ENCODE data around the gene CCNL2. TPM values are rescaled to one million over a fixed set of nuclear protein-coding genes. Genes with fewer than 3 reads are reported as not detected.
"Not testable (repeated sequence)": the region's sequence is repeated elsewhere in the genome, so short reads cannot be mapped to it uniquely, and the experiment has no call there.

CCNL2 gene
- polyA plus RNA-seq, 1 donor = 353 TPM

DNA sequence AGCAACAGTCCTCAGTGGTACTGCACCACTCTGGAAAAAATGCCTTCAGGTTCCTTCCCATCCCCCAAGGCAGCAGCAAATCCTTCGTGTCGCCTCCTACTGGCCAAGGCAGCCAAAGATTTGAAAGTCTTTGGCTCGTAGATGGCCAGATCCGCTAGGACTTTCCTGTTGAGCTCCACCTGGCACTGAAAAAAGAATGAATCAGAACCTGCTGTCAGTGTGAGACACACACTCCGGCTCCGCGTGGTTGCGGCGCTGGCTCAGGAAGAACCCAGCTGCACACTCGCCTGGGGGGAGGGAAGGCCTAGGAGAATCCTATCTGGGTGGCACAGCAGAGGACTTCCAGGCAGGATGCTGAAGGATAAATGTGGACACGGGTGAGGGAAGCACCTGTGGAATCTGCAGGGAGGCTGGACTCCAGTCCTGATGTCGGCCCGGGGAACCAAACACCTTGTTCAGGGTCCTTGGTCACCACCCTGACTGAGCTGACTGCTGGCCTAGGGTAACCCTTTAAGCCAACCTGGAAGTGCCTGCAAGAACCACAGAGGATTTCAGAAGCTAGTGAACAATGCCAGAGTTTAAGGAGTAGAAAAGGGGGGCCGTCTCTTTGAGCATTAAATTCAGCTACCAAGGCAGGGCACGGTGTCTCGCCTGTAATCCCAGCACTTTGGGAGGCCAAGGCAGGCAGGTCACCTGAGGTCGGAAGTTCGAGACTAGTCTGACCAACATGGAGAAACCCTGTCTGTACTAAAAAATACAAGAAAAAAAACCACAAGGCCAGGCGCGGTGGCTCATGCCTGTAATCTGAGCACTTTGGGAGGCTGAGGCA lies 3.2 kb upstream of the CCNL2 start:
- DNase-seq = no peak

GRCh38 chr1:1401457-1402010 lies 2.4 kb upstream of the CCNL2 start:
- no peak for DNase-seq

DNA sequence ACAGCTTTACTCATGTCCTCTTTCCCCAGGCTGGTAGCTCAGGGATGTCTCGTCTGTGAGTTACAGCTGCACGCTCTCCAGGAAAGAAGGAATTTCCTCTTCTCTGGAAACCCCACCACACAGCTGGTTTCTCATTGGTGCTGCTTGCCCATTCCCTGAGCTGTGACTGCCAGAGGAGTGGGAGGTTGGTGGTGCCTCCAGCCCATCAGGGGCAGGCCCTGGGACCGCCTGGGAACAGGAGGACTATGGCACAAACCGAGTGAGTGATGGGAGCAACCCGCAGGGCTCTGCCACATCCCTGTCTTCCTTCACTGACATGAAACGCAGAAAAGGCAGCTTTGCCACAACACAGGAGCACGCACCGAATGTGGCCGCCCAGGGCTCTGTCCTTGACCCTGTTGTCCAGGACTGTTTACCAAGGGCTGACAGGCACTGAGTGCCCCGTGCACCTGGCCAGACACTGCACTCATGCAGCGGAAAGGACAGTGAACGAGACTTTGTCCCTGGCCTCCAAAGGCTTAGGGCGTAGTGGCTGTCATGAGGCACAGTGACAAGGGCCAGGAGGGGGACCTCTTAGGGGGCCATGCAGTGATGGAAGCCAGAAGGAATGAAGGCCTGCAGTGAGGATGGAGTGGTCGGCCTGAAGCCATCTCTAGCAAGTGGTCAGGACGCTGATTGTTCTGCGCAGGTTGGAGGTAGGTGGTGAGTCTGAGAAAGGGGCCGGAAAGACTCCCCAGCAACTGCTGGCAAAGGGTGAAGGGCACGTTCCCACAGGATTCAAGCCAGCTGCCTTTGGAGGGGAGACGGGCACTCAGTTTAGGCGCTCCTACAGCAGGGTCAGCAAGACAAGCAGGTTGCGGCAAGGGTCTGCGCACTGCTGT lies 1.7 kb upstream of the CCNL2 start:
- no peak for DNase-seq

- no peak for DNase-seq
These were observed 889 bp upstream of the CCNL2 start for GRCh38 chr1:1399872-1400575.

GRCh38 chr1:1398677-1399186 lies 403 bp downstream of the CCNL2 start:
- no peak for DNase-seq

GRCh38 chr1:1397839-1398523 lies 1.2 kb downstream of the CCNL2 start:
- no peak for DNase-seq

DNA sequence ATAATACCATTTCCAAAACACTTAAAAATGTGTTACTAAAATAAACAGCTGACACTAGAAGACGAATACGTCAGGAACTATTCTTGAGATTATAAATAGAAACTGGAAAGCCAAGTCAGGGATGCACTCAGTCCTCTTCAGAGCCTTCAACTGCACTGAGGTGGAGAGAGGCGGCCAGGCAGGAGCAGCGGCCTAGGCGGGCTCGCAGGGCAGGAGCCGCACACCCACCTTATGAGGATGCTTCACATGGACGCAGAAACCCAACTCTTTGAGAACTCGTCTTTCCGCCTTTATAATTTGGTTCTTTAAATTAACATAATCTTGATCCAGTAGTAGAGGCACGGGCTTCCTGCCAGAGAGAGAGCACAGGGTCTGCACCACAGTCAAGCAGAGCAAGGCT lies 4.0 kb downstream of the CCNL2 start:
- no peak for DNase-seq

- no peak for DNase-seq
These were observed 5.0 kb downstream of the CCNL2 start for GRCh38 chr1:1394116-1394515.

DNA sequence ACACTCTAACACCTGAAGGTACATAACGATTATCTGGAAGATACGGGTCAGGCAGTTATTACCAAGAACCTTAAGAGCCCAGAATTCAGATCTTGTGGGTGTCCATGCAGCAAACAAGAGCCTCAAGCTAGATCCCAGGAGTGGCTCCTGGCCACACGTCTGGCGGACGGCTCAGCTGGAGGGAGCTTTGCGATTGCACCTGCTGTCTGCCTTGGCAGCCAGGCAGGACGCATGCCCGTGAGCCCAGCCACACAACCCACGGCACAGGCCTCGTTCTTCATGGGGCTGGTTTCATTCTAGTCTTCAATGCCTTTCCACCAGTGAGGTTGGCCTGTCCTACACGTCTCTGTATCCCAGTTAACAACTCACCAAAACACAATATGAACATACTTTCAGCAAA lies 5.7 kb downstream of the CCNL2 start:
- no peak for DNase-seq

DNA sequence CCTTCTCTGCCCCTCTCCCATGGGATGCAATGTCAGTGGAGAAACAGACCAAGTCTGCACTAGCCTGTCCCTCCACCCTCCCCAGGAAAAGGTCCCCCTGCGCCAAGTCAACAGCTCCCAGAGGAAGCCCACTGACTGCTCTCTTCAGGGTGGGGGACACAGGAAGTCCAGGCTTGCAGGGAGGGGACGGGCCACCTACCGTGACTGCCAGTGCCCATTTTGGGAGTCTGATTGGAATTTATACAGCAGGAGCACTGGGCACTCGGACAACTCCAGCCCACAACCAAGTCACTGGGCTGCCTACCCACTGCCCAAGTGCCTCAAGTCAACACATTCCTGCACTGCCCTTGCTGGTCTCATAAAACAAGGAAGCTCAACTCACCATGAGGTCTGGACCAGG lies 6.1 kb downstream of the CCNL2 start:
- no peak for DNase-seq

GRCh38 chr1:1391225-1391624 lies 7.9 kb downstream of the CCNL2 start:
- DNase-seq = no peak

- DNase-seq = no peak
These were observed 8.5 kb downstream of the CCNL2 start for GRCh38 chr1:1390675-1391074.

- no peak for DNase-seq
These were observed 11.1 kb downstream of the CCNL2 start for GRCh38 chr1:1388078-1388472.

- DNase-seq = no peak
These were observed 11.7 kb downstream of the CCNL2 start for GRCh38 chr1:1387098-1388077.

GRCh38 chr1:1385931-1386330 lies 13.2 kb downstream of the CCNL2 start:
- no peak for DNase-seq

- not testable (repeated sequence) for DNase-seq
These were observed 13.8 kb downstream of the CCNL2 start for GRCh38 chr1:1385339-1385738.

DNA sequence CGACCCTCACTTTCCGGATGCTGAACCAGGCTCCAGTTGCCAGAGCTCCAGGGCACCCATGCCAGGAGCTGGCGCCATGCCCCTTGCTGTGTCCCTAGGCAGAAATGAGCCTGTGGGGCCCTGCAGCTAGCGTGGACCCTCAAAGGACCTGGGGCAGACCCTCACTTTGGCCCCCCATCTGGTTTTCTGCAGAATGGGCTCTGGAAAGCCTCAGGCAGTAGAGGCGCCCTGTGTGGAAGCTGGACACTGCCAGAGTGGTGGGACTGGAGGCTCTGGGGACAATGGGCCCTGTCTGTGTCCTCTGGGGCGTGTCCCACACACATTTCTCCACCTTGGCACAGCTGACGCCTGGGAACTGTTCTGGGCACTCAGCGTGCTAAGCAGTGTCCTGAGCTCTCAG lies 17.8 kb downstream of the CCNL2 start:
- no peak for DNase-seq

DNA sequence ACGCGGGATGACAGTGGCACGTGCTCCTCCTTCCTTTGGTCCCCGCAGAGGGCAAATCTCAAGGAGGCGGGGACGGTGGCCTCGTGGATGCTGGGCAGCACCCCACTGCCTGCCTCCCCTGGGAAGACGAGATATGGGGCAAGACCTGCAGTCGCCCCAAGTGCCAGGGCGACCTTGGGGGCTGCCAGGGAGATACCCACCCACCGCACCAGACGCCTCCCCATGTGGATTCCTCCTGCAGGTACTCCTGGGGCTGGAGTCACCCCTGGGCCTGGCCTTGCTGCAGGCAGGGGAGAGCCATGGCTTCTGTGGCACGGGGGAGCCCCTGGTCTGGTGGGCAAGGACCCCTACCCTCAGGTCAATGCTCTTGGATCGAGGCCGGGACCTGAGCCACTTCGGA lies 18.3 kb downstream of the CCNL2 start:
- DNase-seq = no peak

GRCh38 chr1:1377540-1378205 lies 21.5 kb downstream of the CCNL2 start:
- DNase-seq = no peak

Measured in left kidney (tissue), 2 donors.